HG02610 (cell line): Measurements from ENCODE around the gene PRKN.

Source experiments
- ATAC-seq: cut with Tn5 transposase; IDR thresholded peaks from one replicate; pipeline ENCODE4 v1.9.1; 2021; ENCODE audit warnings: mild to moderate bottlenecking, moderate library complexity; ENCODE audit not compliant: unreplicated experiment

The PRKN gene

DNA sequence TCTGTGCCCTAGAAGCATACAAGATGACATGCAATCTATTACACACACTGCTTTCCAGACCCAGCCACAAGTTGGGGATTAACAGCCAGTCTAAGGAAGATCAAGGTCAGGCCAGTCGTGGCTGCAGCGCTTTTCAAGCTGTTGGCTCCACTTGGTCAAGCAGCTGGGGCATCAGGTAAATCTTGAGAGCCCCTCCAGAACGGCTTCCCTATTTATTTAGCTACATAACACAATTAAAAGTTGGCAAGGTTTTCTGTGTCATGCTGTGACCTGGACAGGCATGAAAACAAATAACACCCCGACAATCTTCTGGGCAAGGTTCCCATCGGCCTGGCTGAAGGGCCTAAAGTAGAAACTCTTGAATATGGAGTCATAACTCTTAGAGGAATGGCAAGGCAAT, 524.3 kb downstream of the PRKN start:
- ATAC-seq: no peak

DNA sequence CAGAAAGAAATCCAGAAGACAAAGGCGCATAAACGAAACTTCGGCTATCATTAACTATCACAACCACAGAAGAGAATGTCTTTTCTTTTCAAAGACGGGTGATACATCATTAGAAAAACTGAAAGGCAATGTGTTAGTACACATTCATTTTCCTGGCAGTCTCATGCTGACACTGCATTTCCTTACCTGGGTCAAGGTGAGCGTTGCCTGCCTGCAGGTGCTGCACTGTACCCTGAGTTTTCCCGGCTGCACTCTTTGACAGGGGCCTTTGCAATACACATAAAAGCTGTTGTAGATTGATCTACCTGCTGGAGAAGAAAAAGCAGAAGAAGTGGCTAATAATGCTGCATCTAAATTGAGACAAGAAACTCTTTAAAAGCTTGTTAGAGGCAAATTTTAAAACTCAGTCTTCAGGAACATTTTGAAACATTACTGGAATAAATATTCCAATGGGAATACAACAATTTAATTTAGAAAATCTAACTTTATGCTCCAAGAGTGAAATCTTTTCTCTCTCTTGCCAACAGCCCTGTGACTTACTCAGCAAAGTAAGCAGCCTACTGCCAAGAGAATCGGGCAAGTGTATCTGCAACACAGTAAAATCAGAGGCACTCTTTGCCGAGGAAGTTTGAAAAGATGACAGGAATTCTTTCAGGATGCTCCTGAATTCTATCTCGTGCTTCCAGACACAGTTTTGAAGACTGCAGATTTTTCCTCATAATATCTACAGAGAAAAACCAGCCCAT, 526.4 kb downstream of the PRKN start:
- no peak for ATAC-seq

DNA sequence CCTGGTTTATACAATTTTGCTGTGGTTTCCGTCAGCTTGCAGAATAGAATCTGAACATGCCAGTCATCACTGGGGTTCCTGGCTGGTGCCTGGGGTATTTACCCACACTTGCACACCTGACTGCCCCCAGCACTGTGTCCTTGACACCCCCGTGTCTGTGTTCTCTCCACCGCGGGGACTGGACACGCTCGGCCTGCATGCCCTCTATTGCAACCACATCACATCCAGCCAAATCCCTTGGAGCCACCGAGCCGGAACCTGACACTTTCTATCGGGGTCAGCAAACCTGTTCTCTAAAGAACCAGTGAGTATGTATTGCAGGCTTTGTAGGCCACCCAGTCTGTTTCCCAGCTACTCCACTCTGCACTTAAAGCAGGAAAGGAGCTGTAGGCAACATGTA, 527.5 kb downstream of the PRKN start:
- no peak for ATAC-seq

DNA sequence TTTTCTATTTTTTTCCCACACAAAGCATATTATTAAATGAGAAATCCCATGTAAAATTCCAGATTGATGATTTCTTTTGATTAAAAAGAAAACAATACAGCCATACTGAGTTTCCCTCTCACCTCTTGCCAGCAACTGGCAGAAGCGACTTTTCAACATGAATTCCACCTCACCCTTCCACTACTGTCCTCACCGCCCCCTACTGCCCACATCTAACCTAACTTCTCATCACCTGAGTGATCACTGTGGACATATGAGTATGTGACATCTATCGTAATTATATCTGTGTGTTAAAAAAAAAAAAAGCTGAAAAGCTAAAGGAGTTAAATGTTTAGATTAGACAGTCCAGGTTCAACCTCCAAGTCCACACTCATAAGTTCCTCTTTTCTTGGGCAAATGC, 528.6 kb downstream of the PRKN start:
- ATAC-seq: no peak

DNA sequence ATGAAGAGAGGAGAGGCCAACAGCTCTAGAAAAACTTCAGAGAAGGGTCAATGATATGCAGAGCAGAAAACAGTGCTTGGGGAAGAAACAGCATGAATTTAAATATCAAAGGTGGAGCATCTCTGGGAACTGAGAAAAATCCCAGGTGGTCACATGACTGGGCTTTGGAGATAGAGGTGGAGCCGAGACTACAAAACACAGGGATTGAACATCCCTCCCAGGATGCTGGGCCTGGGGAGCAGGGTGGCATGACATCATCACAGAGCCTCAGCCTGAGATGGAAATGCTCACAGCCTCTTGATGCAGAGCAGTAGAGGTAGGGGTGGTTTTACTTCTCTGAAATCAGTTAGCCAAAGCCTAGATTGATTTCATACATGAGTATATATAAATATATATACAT, 529.5 kb downstream of the PRKN start:
- no peak for ATAC-seq

DNA sequence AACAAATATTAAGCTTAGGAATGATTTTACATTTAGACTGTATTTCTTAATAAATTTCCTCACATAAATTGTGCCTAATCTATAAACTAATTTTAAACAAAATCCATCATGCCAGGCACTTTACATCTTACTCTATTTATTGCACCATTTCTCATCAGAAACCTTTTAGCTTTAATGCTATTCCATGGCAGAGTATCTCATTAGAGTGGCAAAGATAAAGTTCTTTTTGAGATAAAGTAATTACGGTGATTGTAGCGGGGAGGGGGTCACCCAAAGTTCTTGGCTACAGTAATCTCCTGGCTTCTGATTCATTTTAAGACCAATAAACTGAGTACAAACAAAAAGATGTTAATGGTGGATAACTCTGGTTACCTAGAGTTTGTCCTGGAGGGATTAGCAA, 532.1 kb downstream of the PRKN start:
- ATAC-seq: no peak

DNA sequence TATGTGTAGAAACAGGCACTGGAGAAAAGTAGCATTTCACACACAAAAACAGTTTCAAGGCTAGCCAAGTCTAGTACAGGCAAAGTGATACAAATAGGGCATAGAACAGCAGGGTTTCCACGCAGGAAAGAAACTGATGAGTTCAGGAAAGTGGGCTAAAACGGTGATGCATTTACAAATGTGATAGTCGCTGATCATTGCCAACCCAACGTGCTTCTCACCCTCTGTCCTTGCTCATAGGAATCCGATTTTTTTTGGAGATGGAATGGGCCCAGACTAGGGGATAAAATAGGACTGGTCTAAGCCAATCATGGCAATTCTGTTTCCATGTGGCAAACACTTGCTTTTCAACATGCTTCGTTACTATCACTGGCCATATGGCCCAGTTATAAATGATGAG, 536.6 kb downstream of the PRKN start:
- no peak for ATAC-seq

DNA sequence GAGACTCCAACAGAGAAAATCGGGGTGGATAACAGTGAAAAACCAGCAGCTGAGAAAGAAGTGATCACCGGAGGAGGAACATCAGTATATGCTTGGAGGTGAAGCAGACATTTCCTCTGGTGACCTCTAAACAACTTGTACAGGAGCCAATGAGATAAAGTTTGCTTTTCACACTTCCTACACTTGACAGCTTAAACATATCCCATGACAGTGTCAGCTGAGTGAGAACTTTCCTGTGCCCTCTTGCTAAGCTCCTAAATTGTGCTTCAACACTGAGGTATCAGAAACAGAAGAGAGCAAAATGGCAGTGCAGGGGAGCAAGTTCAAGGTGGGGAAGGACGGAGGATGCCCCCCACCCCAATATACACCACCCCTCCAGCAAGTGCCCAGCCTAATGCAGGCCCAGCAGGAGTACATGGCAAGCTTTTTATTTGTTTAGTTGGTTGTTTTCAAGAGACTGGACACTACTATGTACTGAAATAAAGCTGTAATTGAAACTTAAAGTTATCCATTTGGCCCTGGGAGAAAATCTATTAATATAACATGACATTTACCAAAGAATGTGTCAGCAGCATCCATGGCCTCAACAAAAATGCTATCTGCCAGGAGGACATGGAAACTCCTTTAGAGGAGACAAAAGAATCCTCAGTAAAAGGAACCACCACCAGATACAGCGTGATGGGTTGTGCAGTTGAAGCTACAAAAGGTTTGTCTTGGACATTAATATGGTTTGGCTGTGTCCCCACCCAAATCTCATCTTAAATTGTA, 540.2 kb downstream of the PRKN start:
- ATAC-seq: no peak

DNA sequence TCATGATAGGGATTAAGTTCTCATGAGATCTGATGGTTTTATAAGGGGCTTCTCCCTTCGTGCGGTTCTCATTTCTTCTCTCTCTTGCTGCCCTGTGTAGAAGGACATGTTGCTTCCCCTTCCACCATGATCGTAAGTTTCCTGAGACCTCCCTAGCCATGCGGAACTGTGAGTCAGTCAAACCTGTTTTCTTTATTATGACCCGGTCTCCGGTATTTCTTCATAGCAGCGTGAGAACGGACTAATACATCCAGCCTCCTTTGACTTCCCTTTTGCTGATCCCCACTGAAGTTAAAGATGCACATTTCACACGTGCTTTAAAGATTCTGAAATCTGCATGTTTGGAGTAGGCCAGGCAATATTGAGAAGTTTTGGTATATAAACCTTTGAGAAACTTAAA, 543.1 kb downstream of the PRKN start:
- no peak for ATAC-seq

DNA sequence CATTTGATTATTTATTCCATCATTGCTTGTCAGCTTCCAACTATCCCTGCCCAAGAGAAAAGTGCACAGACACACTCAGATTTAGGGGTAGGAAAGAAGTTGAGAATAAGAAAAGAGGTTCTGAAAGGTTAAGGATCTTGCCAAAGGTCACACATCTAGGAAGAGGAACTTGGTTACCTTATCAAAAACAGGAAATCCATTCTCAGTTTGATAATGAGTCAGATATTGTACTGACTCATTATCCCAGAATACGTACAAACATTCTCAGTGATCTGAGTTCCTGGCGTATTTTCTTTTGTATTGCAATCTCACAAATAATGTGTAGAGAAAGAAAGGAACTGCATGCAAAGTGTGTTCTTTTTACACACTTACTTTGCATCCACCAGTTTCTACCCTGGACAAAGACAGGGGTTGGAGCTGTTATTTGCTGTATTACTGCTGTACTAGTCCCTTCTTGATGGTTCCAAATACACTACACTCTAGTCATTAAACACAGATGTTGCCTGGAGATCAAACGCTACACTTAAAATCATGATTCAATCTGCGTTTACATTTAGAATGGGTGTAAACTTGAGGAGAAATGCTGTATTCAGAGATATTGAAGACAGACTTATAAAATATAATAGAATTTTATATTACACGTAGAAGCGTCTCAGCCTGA, 545.7 kb downstream of the PRKN start:
- no peak for ATAC-seq

DNA sequence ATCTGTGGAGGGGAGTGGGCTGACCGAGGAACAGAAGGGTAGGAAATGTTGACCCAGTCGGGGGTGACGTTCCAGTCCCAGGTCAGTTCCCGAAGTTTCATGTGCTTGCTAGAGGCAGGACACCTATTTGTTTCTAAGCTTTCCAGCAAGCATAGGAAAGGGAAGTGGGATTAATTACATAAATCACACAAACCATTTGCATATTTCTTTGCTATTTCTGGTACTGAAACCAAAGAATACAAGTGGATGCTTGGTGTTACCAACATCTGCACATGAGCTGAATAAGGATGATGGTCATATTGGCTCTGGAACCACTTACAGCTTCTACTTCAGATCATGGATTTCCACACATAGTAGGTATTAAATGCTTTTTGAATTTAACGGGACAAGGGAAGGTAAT, 546.5 kb downstream of the PRKN start:
- ATAC-seq: no peak

DNA sequence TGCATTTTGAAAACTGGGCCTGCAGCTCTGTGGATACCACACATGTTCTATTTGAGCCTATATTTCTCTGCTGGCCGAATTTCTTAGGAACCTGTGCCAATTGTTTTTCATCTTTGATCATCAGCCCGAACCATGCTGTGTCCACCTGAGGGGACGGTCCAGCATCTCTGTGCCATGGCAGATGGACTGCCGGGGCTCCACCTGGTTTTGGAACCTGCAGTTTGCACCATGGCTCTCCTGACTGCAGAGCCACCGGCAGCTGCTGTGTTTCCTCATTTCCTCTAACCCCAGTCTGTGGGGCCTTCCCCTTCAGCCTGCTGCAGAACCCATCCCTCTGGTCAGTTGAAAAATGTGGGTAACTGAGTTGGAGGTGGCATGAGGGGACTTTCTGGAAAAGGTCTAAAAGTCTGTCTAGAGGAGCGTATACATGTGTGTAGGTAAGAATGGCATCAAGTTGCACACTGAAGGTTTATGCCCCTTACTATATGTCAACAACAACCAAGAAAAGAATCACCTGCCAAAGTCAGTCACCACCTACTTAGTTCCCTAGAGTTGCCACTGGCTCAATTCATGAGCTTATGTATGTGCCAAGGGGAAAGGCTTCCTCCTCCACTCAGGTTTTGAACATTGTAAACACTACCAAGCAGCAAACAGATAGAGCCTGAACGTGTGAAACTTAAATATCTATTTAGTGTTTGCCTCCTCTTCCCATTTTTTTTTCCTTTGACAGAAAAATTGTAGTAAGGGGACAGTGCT, 548.2 kb downstream of the PRKN start:
- no peak for ATAC-seq

DNA sequence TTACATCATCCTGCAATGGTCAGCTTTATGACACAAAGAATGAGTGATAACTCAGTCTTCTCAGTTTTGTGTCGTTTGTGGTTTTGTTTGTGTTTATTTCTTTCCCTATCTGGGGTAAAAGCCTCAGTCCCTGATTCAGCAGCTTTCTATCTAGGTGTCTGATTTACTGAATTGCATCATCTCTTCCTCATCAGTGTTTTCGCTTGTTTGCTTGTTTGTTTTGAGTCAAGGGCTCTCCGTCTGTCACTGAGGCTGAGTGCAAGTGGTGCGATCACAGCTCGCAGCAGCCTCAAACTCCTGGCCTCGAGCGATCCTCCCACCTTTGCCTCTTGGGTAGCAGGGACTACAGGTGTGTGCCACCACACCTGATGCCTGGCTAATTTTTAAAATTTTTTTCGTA, 548.9 kb downstream of the PRKN start:
- no peak for ATAC-seq

DNA sequence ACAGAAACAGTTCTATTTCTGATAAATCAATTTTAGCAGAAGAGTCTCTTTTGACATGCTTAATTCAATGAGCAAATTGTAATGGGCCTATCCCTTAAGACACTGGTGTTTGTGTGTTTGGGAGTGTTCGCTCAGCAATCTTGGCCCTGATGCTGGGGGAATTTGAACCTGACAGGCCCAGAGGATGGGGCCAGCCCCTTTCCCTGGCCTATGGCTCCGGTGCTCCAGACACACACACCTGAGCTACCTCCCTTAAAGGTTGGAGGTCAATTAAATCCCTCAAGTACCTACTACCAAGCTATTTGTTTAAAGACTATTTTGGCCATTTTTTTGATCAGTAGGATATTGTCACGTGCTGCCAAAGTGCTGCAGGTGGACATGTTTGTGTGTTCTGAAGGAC, 549.3 kb downstream of the PRKN start:
- no peak for ATAC-seq

DNA sequence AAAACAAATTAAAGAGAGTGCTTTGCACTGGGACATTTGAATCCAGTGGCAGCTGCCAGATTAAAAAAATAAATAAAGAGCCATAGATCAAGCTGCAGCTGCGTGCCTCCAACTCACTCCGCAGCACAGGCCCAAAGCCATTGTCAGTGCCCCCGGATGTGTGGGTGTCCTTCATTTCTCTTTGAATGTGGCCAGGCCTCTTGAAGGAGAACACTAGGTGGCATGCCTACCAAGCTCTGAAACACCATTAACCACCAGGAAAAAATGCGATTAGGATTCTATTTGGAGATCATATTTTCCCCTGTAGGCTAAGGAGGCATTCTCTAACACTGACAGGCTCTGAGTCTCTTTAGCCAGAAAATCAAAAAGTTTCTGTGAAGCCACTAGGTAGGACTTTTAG, 549.8 kb downstream of the PRKN start:
- no peak for ATAC-seq

DNA sequence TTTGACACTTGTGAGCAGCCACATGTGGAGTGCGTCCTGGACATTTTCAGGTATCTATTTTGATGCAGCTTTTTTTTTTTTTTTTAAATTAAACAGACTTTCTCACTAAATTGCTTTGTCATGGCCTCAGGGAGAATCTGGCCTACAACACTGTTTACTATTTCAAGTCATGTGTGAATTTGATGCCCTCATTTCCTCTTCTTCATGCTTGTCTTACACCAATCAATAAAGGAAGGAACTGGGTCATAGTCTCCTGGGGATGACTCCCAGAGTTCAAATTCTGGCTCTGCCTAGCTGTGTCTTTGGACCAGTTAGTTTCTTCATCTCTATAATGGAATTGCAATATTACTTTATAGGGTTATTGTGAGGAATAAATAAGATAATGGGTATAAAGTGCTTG, 554.1 kb downstream of the PRKN start:
- ATAC-seq: no peak

DNA sequence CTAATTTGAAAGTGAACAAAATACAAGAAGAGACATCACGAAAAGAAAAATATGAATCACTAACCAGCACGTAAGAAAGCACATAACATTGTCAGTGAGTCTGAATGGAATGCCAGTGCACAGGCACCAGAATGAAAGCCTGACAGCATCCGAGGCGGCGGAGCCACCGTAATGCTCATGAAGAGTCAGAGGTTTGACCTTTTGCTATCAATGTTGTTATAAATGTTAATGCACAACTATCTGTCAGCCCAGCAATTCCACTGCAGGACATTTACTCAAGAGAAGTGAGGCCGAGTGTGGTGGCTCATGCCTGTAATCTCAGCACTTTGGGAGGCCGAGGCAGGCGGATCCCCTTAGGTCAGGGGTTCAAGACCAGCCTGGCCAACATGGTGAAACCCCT, 562.1 kb downstream of the PRKN start:
- no peak for ATAC-seq

DNA sequence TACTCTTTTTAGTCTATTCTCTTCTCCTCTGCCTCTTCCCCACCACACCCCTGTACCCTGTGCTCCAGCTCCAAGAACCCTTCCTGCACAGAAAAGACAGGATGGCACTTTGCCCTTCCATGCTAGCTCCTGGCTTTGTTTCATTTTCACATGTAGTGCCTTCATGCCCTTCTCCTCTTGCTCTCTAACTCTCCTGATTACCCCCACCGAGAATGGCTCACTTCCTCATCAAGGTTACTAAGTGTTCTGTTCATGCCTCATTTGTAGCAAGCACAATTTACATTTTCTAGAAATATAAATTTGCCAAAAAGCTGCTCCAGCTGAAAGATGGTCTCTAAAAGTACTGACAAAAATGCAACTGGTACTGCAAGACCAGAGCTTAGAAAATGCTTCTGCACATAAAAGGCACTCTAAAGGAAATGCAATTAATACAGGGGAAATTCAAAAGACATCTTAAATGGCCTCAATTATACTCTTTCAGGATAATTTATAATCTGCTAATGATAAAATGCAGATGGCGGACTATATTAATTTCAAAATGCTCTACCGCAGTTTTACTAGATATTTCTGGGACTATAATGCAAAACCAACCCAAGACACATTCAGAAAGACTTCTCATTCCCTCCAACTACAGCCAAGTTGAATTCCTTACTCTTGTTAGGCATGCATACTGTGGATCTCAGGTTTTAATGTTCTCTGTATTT, 570.2 kb downstream of the PRKN start:
- peak; percentile 73 for ATAC-seq

DNA sequence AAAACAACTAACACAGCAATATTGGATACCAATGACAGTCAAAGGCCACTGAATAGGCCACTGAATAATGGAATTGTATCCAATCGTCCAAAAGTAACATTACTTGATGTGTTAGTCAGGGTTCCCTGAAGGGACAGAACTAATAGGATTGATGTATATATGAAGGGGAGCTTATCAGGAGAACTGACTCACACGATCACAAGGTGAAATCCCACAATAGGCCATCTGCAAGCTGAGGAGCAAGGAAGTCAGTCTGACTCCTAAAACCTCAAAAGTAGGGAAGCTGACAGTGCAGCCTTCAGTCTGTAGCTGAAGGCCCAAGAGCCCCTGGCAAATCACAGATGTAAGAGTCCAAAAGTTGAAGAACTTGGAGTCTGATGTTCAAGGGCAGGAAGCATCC, 571.4 kb downstream of the PRKN start:
- no peak for ATAC-seq

DNA sequence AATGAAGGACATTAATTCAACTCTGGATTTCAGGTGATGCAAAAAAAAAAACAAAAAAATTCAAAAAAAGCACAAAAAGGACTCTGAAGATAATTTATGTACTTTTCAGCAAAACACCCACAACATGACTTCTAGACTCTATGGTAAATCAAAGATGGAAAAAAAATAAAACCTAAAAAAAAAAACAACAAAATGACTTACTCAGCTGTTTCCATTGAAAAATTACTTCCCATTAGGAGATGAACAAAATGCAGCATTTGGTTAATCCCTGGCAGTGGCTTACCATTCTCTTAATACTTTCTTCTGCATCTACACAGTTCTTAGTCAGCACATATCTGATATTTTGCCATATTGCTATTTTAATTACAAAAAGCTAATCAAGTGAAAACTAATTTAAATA, 572.6 kb downstream of the PRKN start:
- ATAC-seq: no peak

DNA sequence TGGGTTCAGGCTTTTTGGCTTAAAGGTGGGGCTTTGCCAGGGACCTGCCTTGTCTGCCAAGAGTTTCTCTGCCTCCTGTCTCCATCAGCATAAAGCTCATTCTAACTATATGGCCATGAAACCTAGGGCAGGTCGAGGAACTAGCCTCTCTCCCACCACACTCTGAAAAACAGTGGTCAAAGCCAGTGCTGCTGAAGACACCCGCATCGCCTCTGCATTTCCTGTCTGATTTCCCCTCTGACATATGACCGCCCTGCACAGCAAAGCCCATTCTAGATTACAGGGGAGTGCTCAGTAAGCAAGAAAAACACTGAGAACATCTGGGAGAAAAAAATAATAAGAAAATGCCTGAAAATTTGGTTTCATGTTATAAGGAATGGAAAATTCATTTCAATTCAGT, 573.6 kb downstream of the PRKN start:
- no peak for ATAC-seq
